K562 (cell line): ENCODE measurements around the gene PLXND1. TPM values are rescaled to one million over a fixed set of nuclear protein-coding genes. Genes with fewer than 3 reads are reported as not detected.

Source experiments
- ATAC-seq: fragments of 200-7000 bp; cut with Tn5 transposase; 3 replicates; pipeline ENCODE4 v1.9.1; 2020; ENCODE audit warnings: moderate library complexity
- BruUV-seq: library from RNA; stranded (reverse); fragments of 400-500 nt; replicated peaks from 2 replicates; lab custom pipeline; 2021; lab: Mats Ljungman, UMichigan
- CTCF ChIA-PET: fragments of 300-600 bp; formaldehyde crosslinking; extraction: SDS; loops from one replicate; lab custom pipeline; 2021; ENCODE audit warnings: low intra/inter-chr PET ratio; lab: Yijun Ruan, JAX
- POLR2A ChIA-PET: fragments of 300-600, 350-650 bp; sonication (Branson Sonifier 250); formaldehyde crosslinking; extraction: SDS; loops from one replicate; lab custom pipeline; 2021; ENCODE audit warnings: antibody characterized with exemption, inconsistent platforms; lab: Yijun Ruan, JAX
- DNase-seq, 4 experiments: peaks; one replicate each; pipeline versions ENCODE4 v3.0.0 to v3.0.0-alpha.2; 2011 to 2018; ENCODE audit warnings: low spot score in 3 of 4, mixed read lengths in 3 of 4; ENCODE audit errors: extremely low read depth in 1 of 4
- FAIRE-seq: peaks from 2 replicates; lab custom pipeline; 2011; peaks lifted over from hg19 to GRCh38; lab: Jason Lieb, UNC
- H2AFZ ChIP-seq: 2 replicates; pipeline ENCODE4 v1.6.0; 2011; ENCODE audit warnings: low read depth, low read length, control low read depth, inconsistent platforms
- H3K27ac ChIP-seq: fragments of 200-600 bp; 3 replicates; pipeline ENCODE4 v1.8.0; 2011; ENCODE audit warnings: low read depth, mild to moderate bottlenecking, control low read depth, inconsistent platforms, low read length, moderate library complexity, mixed read lengths; ENCODE audit errors: extremely low read depth
- H3K27me3 ChIP-seq, 2 experiments: fragments of 300-600 bp in 1 of 2; 2 replicates in 1 of 2; 3 replicates in 1 of 2; pipeline versions ENCODE4 v1.6.0 to v1.8.0; 2011; ENCODE audit warnings: inconsistent platforms in 2 of 2, low read length in 2 of 2, mild to moderate bottlenecking in 1 of 2, mixed read lengths in 1 of 2, moderate library complexity in 1 of 2; ENCODE audit not compliant: control insufficient read depth in 2 of 2, insufficient read depth in 2 of 2
- H3K36me3 ChIP-seq: fragments of 300-600 bp; 3 replicates; pipeline ENCODE4 v1.8.0; 2011; ENCODE audit warnings: mild to moderate bottlenecking, low read length, inconsistent platforms; ENCODE audit not compliant: control insufficient read depth, insufficient read depth
- H3K4me1 ChIP-seq, 2 experiments: fragments of 200-600 bp in 1 of 2; replicated peaks in 1 of 2; 2 replicates in 1 of 2; 3 replicates in 1 of 2; pipeline versions ENCODE4 v1.5.1 to v1.8.0; 2011; ENCODE audit warnings: inconsistent platforms in 2 of 2, low read length in 2 of 2, mild to moderate bottlenecking in 1 of 2, mixed read lengths in 1 of 2, moderate library complexity in 1 of 2; ENCODE audit not compliant: control insufficient read depth in 2 of 2, insufficient read depth in 2 of 2
- H3K4me2 ChIP-seq: 2 replicates; pipeline ENCODE4 v1.6.1; 2011; ENCODE audit warnings: low read length, control low read depth, inconsistent platforms, mixed read lengths; ENCODE audit not compliant: insufficient read depth
- H3K4me3 ChIP-seq: fragments of 200-600 bp; sonication (generic), shearing (Covaris generic); 2 replicates; pipeline ENCODE4 v1.5.1; 2016; ENCODE audit warnings: control low read depth, inconsistent platforms
- H3K79me2 ChIP-seq: fragments of 200-600 bp; 3 replicates; pipeline ENCODE4 v1.8.0; 2011; ENCODE audit warnings: low read length, inconsistent platforms; ENCODE audit not compliant: control insufficient read depth, insufficient read depth
- H3K9ac ChIP-seq, 2 experiments: 2 replicates each; pipeline versions ENCODE4 v1.6.0 to v1.6.1; 2011; ENCODE audit warnings: low read depth in 2 of 2, low read length in 2 of 2, control low read depth in 1 of 2, inconsistent platforms in 1 of 2, mild to moderate bottlenecking in 1 of 2, mixed read lengths in 1 of 2; ENCODE audit not compliant: insufficient read depth in 1 of 2
- H3K9me1 ChIP-seq: one replicate; pipeline ENCODE4 v1.6.0; 2011; ENCODE audit warnings: inconsistent platforms, mild to moderate bottlenecking, low read length, moderate library complexity; ENCODE audit not compliant: control insufficient read depth, insufficient read depth
- H3K9me3 ChIP-seq: replicated peaks from 2 replicates; pipeline ENCODE4 v1.5.1; 2011; ENCODE audit warnings: low read depth, low read length, inconsistent platforms; ENCODE audit not compliant: control insufficient read depth, insufficient read depth
- H4K20me1 ChIP-seq: replicated peaks from 2 replicates; pipeline ENCODE4 v1.6.1; 2011; ENCODE audit warnings: low read length, inconsistent platforms, mixed read lengths; ENCODE audit not compliant: control insufficient read depth, insufficient read depth
- BRD9 ChIP-seq: fragments of 450-650 bp; IDR thresholded peaks from 2 replicates; pipeline ENCODE4 v1.6.1; 2018; ENCODE audit warnings: low read depth; ENCODE audit not compliant: partially characterized antibody
- CBFA2T2 ChIP-seq: fragments of 450-650 bp; conservative IDR thresholded peaks from 2 replicates; pipeline ENCODE4 v1.6.1; 2017; ENCODE audit warnings: mild to moderate bottlenecking
- EWSR1 ChIP-seq: fragments of 450-650 bp; IDR thresholded peaks from 2 replicates; pipeline ENCODE4 v1.6.1; 2018; ENCODE audit warnings: borderline replicate concordance, mild to moderate bottlenecking, low read depth, moderate library complexity; ENCODE audit not compliant: partially characterized antibody
- FUS ChIP-seq: fragments of 200-400 bp; formaldehyde crosslinking; optimal IDR thresholded peaks from 2 replicates; pipeline ENCODE3; 2017; ENCODE audit warnings: low read depth, low read length
- KAT7 ChIP-seq: sonication (generic); formaldehyde crosslinking; IDR thresholded peaks from 2 replicates; pipeline ENCODE4 v1.8.0; 2022; ENCODE audit warnings: missing genetic modification reagents, mild to moderate bottlenecking, borderline replicate concordance
- KDM2B ChIP-seq: fragments of 250-450 bp; sonication (Bioruptor Pico); IDR thresholded peaks from 2 replicates; pipeline ENCODE4 v1.8.0; 2021; ENCODE audit warnings: mild to moderate bottlenecking, moderate library complexity
- NELFE ChIP-seq: IDR thresholded peaks from 2 replicates; pipeline ENCODE4 v1.6.1; 2011; ENCODE audit warnings: mild to moderate bottlenecking; ENCODE audit not compliant: insufficient read depth, insufficient read length
- SP1 ChIP-seq: sonication (generic); formaldehyde crosslinking; IDR thresholded peaks from 2 replicates; pipeline ENCODE4 v1.8.1; 2022; ENCODE audit warnings: mild to moderate bottlenecking, missing genetic modification reagents
- TAF1 ChIP-seq: IDR thresholded peaks from 2 replicates; pipeline ENCODE4 v1.6.1; 2011; ENCODE audit warnings: mild to moderate bottlenecking, low read length, moderate library complexity; ENCODE audit not compliant: insufficient read depth, control insufficient read depth, severe bottlenecking; ENCODE audit errors: extremely low read depth
- TBP ChIP-seq: optimal IDR thresholded peaks from 2 replicates; pipeline ENCODE3; 2011; ENCODE audit warnings: low read depth, low read length, improper control_type of control experiment
- ZFX ChIP-seq: sonication (generic); formaldehyde crosslinking; IDR thresholded peaks from 2 replicates; pipeline ENCODE4 v1.8.0; 2022; ENCODE audit warnings: mild to moderate bottlenecking, missing genetic modification reagents, moderate library complexity
- ZNF75A ChIP-seq: fragments of 450-650 bp; formaldehyde crosslinking; IDR thresholded peaks from 2 replicates; pipeline ENCODE4 v1.4.0; 2020; ENCODE audit warnings: mild to moderate bottlenecking
- ZNF77 ChIP-seq: fragments of 250-450 bp; sonication (Bioruptor Pico); IDR thresholded peaks from 2 replicates; pipeline ENCODE4 v1.5.0; 2020
- WGBS: fragments of 100-300 bp; shearing (Covaris generic); methylation state at CpG from one replicate; pipeline ENCODE4 v1.1.6; 2016; ENCODE audit warnings: low coverage, mixed read lengths; ENCODE audit not compliant: insufficient coverage; ENCODE audit errors: missing lambda C conversion rate; 5-methylcytosine and 5-hydroxymethylcytosine counted together
- in situ Hi-C: fragments of 300-500 bp; cut with MboI; formaldehyde crosslinking; loops from 4 replicates; pipeline ENCODE4 v1.15.0; 2018; ENCODE audit warnings: inconsistent platforms, mixed read lengths
- intact Hi-C: fragments of 100-400 bp; cut with micrococcal nuclease; formaldehyde crosslinking; loops from 2 replicates; pipeline ENCODE4 v1.14.2; 2022
- polyA plus RNA-seq, 8 experiments: library from polyadenylated mRNA; depleted of rRNA in 4 of 8; stranded (reverse) in 5 of 8; unstranded in 3 of 8; fragments of >200 nt; fragmentation: Nextera tagmentation in 2 of 8; fragmentation: Illumina TruSeq in 1 of 8; extraction: Ambion mirVana in 2 of 8; extraction: Trizol in 1 of 8; gene quantifications; 2 replicates each; pipeline versions ENCODE4 v1.2.1 to v1.2.3, GENCODE V29; 2011 to 2014; ENCODE audit warnings: inconsistent platforms in 1 of 8, missing spikeins in 1 of 8
- total RNA-seq, 7 experiments: library from RNA; depleted of rRNA in 6 of 7; stranded (reverse); fragments of >200 nt in 6 of 7; fragmentation: Illumina TruSeq in 2 of 7; extraction: Trizol in 2 of 7; gene quantifications; 2 replicates each; pipeline versions ENCODE4 v1.2.1 to v1.2.3, GENCODE V29; 2011 to 2021; ENCODE audit warnings: low replicate concordance in 1 of 7

PLXND1 gene
- total and polyA plus RNA-seq, 9 of the 15 experiments (the other 6 are each of a cell fraction or from before 2014, with no cell fraction given): 0.34 to 28.8 (median 14.0) TPM

- intact Hi-C loops: no loop called here
- H3K4me2 ChIP-seq: no peak overlapping the region
Observed at GRCh38 chr3:129575997-129576384, 30.5 kb downstream of the PLXND1 start.

More at GRCh38 chr3:129575997-129576384, 30.5 kb downstream of the PLXND1 start:
- no peak overlapping the region for H3K27ac ChIP-seq
- ChIA-PET POLR2A (interaction anchor here (0.6 to 1.7 kb wide), 3 partner anchors 10 to 25 kb away, joined by 3 to 4 read pairs (median 3); no protein-coding TSS in a partner anchor), CTCF (no interaction called here)
- ATAC-seq: no peak
- no peak for DNase-seq
- H3K4me1 ChIP-seq: peaks cover 9 to 37% of the 10 kb centered on the region in 2 experiments; a peak in 4 of 5 replicates
- no peaks in the 10 kb centered on the region for H3K79me2 ChIP-seq
- H4K20me1 ChIP-seq: no peaks in the 10 kb centered on the region
- no peak overlapping the region for H3K4me3 ChIP-seq
- H3K9me3 ChIP-seq: no peaks in the 10 kb centered on the region
- TF ChIP-seq FUS (no peak), KAT7 (CRISPR knock-in tag) (no peak), NELFE (no peak), TAF1 (no peak), EWSR1 (no peak), CBFA2T2 (no peak), ZNF77 (no peak), ZFX (no peak), BRD9 (no peak), ZNF75A (CRISPR knock-in tag) (no peak), TBP (no peak), SP1 (CRISPR knock-in tag) (no peak), KDM2B (no peak)
- H2AFZ ChIP-seq: no peak overlapping the region
- BruUV-seq: no TSS peak
- no peak for FAIRE-seq
- WGBS: 73% methylated on average over 7 of the region's 10 CpGs
- H3K9ac ChIP-seq: no peak overlapping the region
- H3K27me3 ChIP-seq: no peaks in the 10 kb centered on the region
- in situ Hi-C loops: no loop called here
- no peaks in the 10 kb centered on the region for H3K9me1 ChIP-seq
- peaks cover 2% of the 10 kb centered on the region; the same call in 1 of the 3 replicates for H3K36me3 ChIP-seq
